Fibroblast of pulmonary artery (primary cell): ENCODE results near the gene UQCC5.

Experiments used
- DNase-seq: peaks from one replicate; pipeline ENCODE4 v3.0.0-alpha.2; 2010; ENCODE audit warnings: low read depth
- H3K4me3 ChIP-seq: replicated peaks from 2 replicates; pipeline ENCODE4 v1.5.1; 2011; ENCODE audit warnings: low read depth, mild to moderate bottlenecking, control low read depth, low read length, moderate library complexity
- CTCF ChIP-seq: IDR thresholded peaks from 2 replicates; pipeline ENCODE4 v1.5.1; 2011; ENCODE audit warnings: mild to moderate bottlenecking, control low read depth, low read length, inconsistent platforms; ENCODE audit errors: missing control alignments

The UQCC5 gene

GRCh38 chr3:52532517-52532837 lies 3.9 kb upstream of the UQCC5 start:
- peak; percentile 76 for DNase-seq
- no peak for TF ChIP-seq CTCF
- H3K4me3 ChIP-seq, result peak overlapping the region; percentile 73

GRCh38 chr3:52532838-52533622 lies 3.4 kb upstream of the UQCC5 start:
- H3K4me3 ChIP-seq, result peak overlapping the region; percentile 73
- DNase-seq, result peak; percentile 12
- TF ChIP-seq CTCF, result no peak

GRCh38 chr3:52533623-52534280 lies 2.7 kb upstream of the UQCC5 start, which contains the start of gene NT5DC2:
Gene NT5DC2, minus strand, starts transcription at chr3:52533857. Its CDS starts 120 bp downstream, at chr3:52533737.
- peak; percentile 63 for DNase-seq
- no peak for TF ChIP-seq CTCF

GRCh38 chr3:52534281-52535183 lies 1.9 kb upstream of the UQCC5 start:
- H3K4me3 ChIP-seq, result peak overlapping the region; percentile 63
- TF ChIP-seq CTCF, result no peak
- peak; percentile 31 for DNase-seq

More at GRCh38 chr3:52533623-52534280, 2.7 kb upstream of the UQCC5 start, which contains the start of gene NT5DC2:
- peak within 1 kb of the TSS; percentile 73 for H3K4me3 ChIP-seq

- H3K4me3 ChIP-seq, result no peak overlapping the region
- no peak for TF ChIP-seq CTCF
- DNase-seq, result no peak
These were observed 844 bp upstream of the UQCC5 start for GRCh38 chr3:52535411-52536111.

- H3K4me3 ChIP-seq, result peak overlapping the region; percentile 22
- DNase-seq, result no peak
- TF ChIP-seq CTCF, result no peak
These were observed 365 bp upstream of the UQCC5 start for GRCh38 chr3:52536112-52536368.
